HG03378 (cell line): Measurements from ENCODE around the gene COG4.
"Not testable (repeated sequence)": the region's sequence is repeated elsewhere in the genome, so short reads cannot be mapped to it uniquely, and the experiment has no call there.

Source experiments
- ATAC-seq: cut with Tn5 transposase; IDR thresholded peaks from one replicate; pipeline ENCODE4 v1.9.1; 2021; ENCODE audit warnings: mild to moderate bottlenecking, moderate library complexity; ENCODE audit not compliant: unreplicated experiment

COG4 gene

DNA sequence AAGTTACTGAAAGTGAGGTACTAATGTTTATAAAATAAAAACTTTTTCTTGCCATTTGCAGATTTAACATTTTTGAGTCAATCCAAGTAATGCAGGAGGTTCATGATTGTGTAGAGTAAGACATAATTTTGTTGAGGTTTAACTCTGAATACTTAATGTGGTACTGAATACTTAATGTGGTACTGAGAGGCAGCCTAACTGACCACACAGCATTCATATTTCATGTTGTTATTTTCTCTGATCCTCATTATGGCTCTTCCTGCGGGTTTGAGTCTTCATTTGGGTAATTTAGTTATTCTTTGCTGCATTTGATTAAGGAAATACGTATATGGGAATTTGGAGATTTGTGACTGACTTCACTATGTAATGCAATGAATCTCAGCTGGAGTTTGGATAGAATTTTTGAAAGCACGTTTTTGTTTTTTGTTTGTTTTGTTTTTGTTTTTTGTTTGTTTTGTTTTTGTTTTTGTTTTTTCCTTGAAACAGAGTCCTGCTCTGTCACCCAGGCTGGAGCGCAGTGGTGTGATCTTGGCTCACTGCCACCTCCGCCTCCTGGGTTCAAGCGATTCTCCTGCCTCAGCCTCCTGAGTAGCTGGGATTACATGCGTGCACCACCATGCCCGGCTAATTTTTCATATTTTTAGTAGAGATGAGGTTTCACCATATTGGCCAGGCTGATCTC, 4.1 kb upstream of the COG4 start:
- no peak for ATAC-seq

DNA sequence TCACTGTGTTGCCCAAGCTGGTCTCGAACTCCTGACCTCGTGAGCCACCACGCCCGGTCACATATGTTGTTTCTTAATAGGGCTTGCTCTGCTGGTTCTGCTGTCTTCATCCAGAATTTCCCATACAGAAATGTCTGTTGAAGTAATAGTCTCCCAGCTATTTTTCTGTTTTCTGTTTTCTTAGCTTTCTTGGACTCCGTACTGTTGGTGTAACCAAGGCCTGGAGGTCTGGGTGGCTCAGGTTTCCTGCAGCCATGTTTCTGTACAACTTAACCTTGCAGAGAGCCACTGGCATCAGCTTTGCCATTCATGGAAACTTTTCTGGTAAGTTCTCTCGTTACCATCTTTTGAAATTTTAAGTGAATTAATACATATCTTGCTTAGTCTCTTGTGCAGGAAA, 3.0 kb upstream of the COG4 start:
- ATAC-seq, result no peak

DNA sequence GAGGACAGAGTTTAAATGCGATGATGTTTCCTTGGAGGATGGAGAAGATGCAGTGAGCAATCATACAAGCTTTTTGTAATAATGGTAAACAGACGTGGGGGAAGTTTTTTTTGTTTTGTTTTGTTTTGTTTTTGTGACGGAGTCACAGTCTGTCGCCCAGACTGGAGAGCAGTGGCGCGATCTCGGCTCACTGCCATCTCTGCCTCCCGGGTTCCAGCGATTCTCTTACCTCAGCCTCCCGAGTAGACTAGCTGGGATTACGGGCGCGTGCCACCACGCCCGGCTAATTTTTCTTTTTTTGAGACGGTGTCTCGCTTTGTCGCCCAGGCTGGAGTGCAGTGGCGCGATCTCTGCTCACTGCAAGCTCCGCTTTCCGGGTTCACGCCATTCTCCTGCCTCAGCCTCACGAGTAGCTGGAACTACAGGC, 1.1 kb upstream of the COG4 start:
- ATAC-seq, result not testable (repeated sequence)

DNA sequence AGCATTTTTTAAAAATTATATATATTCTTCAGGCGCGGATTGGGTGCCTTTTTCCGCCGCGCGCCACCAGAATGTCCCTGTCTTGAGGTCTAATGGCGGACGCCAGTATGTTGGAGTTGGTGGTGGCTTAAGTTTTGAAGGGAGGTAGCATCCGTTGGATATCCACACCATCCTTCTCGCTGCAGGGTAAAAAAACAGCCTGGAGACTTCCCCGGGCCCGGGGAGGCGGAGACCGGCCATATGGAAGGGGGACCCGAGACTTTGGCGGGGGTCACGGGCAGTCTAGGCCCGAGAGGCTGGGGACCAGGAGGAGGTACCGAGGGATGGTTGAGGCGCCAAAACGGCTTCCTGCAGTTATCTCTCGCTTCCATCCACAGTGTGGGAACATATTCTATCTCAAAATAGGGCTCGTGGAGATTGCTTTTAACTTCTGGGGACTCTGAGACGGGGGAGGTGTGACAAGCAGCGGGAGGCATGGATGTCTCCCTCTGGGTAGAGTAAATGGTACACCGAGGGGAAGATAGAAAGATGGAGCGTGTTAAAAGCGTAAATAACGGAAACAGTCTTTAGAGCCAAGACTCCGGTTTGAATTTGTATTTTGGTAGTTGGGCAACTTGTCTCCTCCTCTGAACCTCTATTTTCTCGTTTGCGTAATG, 517 bp upstream of the COG4 start, which contains the start of gene SF3B3:
Gene SF3B3, plus strand, starts transcription at position 74 of the 656 bp plus-strand sequence. CDS start 2,841 bp downstream, outside the sequence.
- peak; percentile 56 for ATAC-seq

DNA sequence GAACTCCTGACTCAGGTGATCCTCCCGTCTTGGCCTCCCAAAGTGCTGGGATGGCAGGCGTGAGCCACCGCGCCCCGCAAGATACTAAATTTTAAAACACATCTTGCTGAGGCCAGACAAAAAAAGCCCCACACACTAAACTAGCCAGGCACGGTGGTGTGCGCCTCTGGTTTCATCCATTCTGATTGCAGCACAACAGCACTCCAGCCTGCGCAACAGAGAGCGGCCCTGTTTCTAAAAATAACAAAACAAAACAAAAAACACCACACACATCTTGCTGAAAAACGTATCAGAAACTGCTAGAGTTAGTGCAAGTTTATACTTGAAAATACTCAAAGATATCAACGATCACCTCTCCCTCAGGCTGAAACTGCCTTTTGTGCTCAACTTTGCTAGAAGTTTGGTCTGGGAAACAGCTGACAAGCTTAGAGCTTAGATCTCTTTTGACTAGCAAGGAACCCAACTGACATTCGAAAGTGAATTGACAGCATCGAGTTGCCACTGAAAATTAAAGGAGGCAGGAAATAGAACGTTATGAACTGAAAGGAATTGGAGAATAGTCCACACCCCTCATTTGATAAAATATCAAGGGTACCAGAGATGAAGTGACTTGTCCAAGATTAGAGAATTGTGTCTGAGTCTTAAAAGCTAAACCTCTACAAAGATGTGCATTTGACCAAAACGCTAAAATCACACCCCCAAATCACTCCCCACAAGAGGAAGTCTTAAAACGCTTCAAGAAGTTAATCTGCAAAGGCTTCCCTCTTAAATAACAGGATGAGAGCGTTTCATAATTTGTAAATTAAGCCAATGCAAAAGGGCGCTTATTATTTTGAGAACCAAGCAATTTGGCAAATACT, 908 bp downstream of the COG4 start:
- no peak for ATAC-seq

DNA sequence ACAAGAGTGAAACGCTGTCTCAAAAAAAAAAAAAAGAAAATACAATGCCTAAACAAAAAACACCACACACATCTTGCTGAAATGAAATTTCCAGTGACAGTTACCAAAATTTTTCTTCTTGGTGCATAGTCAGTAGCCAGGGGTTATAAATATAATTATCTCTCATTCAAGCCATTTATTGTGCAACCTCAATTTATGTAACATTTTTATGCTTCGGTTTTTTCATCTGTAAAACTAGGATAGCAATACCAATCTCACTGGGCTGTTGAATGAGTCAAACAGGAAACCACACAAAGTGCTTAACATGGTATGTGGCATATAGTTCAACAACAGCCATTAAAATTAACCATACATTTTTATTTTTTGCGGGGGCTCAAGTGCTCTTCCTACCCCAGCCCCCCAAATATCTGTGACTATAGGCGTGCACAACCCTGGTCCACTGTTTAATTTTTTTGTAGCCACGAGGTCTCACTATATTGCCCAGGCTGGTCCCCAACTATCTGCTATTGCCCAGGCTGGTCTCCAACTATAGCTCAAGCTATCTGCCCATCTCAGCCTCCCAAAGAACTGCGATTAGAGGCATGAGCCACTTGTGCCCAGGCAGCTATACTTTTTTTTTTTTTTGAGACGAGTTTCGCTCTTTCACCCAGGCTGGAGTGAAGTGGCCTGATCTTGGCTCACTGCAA, 2.6 kb downstream of the COG4 start:
- ATAC-seq, result no peak

DNA sequence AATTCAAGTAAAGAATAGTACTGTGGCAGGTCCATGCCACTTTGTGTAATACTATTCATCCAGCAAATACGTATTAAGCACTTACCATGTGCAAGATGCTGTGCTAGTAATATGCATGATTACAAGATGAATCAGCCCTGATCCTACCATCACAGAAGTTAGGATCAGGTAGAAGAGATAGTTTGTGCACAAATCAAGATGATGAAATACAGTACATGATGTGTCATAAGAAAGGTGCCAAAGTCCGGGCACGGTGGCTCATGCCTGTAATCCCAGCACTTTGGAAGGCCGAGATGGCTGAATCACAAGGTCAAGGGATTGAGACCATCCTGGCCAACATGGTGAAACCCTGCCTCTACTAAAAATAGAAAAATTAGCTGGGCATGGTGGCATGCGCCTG, 10.9 kb downstream of the COG4 start:
- no peak for ATAC-seq

DNA sequence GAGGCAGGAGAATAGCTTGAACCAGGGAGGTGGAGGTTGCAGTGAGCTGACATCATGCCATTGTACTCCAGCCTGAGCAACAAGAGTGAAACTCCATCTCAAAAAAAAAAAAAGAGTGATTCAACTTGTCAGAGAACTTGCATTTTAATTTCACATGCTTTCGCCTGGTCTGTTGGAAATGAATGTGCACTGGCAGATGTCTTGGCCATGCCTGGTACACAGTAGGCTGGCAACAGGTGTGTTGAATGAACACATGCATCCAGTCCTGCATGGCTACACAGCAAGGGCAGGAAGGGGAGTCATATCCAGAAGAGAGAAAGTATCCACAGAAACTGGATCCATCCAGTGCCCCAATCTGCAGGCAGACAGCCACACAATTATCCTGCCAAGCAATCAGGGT, 11.5 kb downstream of the COG4 start:
- ATAC-seq, result no peak

DNA sequence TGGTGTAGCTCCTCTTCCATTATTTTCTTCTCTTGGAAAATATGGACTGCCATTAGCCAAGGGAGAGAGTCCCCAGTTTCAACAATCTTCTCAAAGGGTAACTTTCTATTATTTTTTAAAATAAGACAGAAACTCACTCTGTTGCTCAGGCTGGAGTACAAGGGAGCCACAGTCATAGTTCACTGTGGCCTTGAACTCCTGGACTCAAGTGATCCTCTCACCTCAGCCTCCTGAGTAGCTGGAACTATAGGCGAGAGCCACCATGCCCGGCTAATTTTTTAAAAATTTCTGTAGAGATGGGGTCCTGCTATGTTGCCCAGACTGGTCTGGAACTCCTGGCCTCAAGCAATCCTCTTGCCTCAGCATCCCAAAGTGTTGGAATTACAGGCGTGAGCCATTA, 13.1 kb downstream of the COG4 start:
- no peak for ATAC-seq

DNA sequence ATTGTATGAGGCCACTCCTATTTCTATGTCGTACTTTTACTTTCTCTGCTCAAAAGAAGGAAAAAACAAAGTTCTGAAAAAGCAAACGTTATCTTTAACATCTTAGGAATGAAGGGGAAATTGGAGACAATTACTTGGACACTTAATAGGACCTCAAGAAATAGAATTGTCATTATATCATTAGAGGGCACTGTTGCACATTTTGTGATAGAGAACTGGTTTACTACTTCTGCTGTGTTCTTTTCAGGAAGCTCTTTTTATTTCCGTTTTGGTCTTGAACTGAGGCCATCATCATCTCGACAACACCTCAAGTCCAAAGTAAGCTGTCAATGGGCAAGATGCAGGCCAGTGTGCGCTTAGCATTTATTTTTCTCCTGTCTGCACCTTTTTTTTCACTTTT, 14.6 kb downstream of the COG4 start:
- no peak for ATAC-seq

DNA sequence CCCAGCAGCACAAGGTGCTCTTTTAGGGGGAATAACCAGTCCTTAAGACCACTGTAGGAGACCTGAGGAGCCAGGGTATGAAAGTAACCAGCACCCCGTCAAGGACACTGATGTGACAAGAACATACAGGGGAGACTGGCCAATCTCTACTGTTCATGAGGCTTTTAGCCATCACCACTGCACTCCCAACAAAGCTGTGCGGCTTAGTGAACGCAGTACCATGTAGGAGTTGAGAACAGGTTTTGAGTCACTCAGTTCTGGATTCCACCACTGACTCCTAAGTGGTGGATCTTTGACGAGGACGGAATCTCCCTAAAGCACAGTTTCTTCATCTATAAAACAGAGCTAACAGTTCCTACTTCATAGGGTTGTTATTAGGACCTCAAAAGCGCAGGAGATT, 26.8 kb downstream of the COG4 start:
- no peak for ATAC-seq

DNA sequence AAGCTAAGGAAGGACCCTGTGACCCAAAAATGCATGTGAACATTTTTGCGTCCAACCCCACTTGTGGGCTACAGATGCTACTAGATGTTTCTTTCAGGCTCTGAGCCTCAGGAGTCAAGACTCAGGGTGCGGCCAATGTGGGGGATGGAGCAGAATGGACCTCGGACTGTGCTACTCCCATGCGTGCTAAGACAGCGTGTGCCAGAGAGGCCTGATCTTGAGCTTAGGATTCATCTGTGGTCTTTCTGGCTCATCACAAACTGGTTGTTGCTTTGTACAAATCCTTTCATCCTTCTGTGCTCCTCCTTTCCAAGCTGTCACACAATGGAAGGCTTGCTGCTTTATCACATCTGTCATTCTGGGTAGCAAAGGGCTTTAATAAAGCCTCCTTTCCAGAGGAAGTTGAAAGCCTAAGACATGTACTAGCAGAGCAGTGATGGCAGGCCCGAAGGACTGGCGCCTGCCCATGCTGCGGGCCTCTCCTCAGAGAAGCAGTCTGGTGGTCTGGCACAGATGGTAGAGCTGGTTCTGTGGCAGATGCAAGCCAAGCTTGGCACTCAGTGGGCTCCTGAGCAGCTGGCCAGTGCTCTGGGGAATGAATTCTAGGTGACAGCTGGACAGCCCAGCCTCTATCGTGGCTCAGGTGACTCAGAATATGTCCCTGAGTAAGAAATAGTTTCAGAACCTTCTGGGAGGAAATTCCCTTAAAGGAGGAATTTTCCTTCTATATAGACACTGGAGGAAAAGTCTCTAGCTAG, 27.8 kb downstream of the COG4 start:
- ATAC-seq, result no peak

DNA sequence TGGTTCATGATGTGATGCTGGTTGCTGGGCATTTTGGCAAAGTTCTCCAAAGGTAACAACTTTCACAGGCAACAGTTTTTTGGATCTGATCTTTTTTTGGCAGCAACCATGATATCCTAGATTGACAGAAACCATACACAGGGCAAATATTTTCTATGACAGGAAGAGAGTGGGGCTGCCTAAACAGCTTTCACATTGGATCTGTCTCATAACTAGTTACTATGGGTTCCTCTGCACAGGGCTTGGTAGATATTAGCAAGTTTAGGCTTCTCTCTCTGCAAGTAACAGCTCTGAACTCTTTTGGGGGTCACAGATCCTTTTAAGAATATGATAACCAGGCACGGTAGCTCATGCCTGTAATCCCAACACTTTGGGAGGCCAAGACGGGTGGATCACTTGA, 28.6 kb downstream of the COG4 start:
- ATAC-seq, result no peak

DNA sequence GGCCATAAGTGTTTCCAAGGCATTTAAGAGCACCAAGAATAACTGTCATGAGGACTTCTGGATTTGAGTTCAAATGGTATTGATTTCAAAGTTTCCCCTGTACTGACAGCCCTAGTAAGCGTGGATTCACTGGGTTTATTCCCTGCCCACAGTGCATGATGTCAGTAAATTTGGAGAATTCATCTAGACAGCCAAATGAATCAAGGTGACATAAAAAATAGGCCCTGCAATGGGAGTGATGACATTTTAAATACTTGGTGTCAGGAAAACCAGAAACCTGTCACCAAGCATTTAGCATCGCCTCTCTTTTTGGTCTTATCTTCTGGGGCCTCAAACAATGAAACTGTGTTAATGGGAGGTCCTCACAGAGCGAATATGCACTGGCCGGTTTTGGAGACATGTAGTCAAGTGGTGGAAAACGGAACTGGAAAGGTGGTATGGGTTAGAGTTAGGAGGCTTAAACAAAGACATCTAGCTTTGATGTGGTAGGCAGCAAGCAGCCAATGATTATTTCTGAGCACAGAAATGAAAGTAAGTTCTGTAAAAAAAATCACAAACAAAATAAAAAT, 29.1 kb downstream of the COG4 start:
- ATAC-seq, result no peak

DNA sequence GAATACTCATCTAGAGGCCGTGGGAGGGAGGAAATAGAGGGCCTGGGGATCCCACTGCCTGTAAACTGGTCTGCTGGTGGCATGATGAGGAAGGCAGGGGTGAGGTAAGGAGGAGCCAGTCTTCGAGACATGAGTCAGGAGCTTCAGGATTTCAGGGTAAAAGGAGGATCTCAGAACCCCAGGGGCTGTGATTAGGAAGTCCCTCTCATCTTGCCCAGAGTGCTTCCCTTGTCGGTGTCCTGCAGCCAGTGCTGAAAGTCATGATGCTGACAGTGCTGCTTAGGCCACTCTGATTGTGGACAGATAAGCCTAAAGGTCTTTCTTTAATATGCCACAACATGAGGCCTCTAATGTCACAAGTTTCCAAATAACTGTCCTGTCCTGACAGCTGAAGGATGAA, 29.6 kb downstream of the COG4 start:
- no peak for ATAC-seq

DNA sequence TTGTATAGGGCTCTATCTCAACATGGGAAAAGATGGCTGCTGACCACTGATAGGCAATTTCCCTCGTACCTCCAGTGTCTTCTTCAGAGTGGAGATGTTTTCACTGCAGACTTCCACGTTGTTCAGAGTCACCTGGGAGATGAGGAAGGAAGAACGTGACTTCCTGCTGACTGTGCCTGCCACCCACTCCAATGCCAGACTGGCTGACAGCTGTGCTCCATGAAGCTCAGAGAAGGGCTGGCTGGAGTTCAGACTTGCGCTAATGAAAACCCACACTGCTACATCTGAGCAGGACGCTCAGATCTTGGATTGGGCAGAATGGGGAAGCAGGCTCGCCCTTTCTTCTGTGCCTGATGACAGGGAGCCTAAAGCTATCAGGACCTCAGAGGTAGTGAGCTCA, 33.1 kb downstream of the COG4 start:
- ATAC-seq, result no peak

DNA sequence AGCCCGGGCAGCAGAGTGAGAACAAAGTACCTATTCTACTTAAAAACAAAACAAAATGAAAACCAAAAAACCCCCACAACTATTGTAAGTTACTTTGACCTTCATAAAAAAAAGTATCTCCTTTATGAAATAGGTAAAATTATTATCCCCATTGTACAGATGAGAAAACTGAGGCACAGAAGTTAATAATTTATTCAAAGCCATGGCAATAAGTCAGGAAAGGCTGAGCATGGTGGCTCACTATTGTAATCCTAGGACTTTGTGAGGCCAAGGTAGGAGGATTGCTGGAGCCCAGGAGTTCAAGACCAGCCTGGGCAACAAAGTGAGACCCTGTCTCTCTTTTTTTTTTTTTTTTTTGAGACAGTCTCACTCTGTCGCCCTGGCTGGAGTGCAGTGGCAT, 38.5 kb downstream of the COG4 start:
- no peak for ATAC-seq

DNA sequence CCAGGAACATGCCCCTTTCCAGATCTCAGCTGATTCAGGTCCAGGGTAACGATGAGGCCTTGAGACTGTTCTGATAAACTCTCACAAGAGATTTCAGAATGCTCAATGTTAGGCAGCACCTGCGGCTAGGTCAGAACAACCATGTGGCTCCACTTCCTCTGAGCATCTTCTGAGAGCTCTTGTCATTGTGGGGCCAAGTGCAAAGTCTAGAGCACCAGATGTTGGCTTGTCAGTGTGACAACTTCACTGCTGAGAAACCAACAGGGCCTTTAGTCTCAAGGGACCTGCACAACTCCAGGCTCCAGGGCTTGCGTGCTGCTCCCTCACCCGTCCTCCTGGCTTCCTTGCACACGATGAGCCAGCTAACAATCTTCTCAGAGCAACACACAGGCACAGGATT, 39.9 kb downstream of the COG4 start:
- peak; percentile 59 for ATAC-seq

DNA sequence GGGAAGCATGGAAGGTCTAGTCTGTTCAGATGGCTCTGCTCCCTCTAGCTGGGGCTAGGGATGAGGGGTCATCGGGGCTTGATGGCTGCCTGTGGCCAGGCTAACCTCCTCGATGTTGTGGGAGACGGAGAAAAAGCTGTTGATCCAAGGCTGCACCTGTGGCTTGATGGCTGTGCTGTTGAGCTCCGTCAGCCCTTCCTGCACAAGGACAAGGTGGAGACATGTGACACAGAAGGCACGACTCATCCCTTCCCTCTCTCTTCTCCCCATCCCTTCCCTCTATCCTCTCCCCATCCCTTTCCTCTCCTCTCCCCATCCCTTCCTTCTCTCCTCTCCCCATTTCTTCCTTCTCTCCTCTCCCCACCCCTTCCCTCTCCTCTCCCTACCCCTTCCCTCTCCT, 40.7 kb downstream of the COG4 start:
- ATAC-seq, result no peak

DNA sequence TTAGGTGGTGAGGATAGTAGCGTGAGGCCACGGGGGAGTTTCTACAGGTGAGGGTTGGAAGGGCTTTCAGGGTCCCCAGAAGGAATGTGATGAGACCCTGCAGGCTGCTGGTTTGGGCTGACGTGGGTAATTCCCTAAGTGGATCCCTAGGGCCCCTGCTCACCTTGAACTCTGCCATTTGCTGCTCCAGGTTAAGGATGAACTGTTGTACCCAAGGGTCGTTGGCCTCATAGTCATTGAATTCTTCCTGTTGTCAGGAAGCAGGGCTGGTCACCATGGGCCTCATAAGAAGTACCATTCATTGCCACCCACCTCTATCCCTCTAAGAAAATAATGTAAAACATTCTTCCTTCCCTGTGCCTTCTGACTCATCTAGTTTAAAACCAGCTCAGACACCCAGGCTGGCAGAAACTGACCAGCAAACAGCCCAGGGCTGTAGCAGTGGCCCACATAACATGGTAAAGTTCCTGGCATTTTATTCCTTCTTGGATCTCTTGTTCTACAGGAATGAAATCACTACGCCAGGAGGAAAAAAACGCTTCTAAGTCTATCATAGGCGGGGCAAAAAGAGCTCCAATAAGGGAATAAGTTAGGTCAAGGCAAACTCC, 41.3 kb downstream of the COG4 start:
- no peak for ATAC-seq
